ENCODE results near the gene RPIA. TPM values are rescaled to one million over a fixed set of nuclear protein-coding genes. Genes with fewer than 3 reads are reported as not detected.

RPIA gene
- polyA plus RNA-seq, 1 experiment, result 6.4 TPM

DNA sequence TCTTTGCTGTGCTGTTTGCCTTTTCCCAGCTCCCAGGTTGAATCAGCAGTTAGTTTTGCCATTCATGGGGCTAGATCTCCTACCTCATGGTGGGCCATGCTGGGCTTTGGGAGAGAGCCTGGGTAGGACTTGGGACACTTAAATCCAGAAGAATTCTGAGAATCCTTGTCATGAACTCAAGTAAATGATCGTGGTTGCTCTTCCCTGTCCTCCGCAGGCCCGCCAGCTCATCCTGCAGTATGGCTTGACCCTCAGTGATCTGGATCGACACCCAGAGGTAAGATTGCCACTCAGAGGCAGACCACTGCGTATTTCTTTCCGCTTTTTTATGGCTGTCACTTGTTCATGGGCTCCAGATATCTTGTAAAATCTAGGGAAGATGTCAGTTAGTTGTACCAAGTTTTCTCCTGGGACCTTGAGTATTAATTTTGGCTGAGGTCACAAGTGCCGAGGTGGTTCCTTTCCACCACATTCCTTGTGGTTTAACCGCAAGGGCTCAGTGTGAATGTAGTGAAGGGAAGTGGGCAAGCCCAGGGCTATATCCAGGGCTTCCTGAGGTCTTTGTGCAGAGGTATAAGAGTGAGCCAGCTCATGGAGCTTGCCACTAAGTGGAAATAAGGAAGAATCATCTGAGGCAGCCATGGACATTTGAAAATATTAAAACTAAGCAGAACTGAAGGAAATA, 37.7 kb downstream of the RPIA start:
- CTCF ChIA-PET, result interaction anchor here (0.6 to 5.1 kb wide), 4 partner anchors 10 to 39 kb away, joined by 3 to 28 read pairs (median 3); no protein-coding TSS in a partner anchor
- peak; percentile 6 for DNase-seq (ENCODE audit: low read depth)
- POLR2A ChIA-PET, result no interaction called here

DNA sequence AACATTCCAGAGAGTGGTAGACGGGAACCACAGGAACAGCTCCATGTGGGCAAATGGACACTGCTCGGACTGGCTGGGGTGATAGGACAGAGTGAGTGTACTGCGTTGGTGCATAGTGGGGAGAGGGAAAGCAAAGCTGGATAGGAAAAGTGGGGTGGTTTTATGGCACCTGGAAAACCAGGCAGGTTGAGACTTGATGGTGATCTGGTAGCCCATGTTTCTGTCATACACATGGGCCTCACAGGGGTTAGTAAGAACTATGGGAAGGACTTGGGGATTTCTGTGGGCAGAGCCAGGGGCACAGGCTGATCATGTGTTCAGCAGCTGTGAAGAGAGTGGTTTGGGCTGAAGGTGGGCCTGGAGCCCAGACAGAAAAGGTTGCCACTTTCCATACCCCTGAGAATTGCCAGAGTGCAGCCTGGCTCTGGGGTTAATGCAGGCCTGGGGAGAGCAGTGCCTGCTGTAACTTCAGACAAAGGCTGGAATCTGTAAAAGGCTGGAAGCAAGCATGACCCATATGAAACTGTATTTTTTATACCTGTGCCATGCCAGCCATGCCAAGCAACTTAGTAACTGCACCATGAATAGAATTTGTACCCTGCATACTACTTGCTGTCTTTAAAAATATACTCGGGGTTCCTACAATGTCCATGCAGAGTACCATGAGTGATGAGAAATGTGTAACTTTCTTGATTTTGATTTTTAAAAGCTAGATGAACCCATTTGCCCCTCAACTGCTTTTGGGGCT, 41.9 kb downstream of the RPIA start:
- Histone ChIP-seq H3K27me3 (ENCODE audit: control insufficient read depth, insufficient read depth, low read length) (no peaks in the 10 kb centered on the region), H3K36me3 (ENCODE audit: control insufficient read depth, insufficient read depth, low read length) (peaks cover 1% of the 10 kb centered on the region; the same call in 1 of the 2 replicates), H3K4me3 (ENCODE audit: low read depth, low read length) (no peak overlapping the region)
- no peak for DNase-seq (ENCODE audit: low read depth)
- CTCF ChIA-PET, result interaction anchor here (0.6 to 0.7 kb wide), 2 partner anchors 8 to 31 kb away, joined by 3 to 5 read pairs; no protein-coding TSS in a partner anchor
- TF ChIP-seq, protein P1, sequence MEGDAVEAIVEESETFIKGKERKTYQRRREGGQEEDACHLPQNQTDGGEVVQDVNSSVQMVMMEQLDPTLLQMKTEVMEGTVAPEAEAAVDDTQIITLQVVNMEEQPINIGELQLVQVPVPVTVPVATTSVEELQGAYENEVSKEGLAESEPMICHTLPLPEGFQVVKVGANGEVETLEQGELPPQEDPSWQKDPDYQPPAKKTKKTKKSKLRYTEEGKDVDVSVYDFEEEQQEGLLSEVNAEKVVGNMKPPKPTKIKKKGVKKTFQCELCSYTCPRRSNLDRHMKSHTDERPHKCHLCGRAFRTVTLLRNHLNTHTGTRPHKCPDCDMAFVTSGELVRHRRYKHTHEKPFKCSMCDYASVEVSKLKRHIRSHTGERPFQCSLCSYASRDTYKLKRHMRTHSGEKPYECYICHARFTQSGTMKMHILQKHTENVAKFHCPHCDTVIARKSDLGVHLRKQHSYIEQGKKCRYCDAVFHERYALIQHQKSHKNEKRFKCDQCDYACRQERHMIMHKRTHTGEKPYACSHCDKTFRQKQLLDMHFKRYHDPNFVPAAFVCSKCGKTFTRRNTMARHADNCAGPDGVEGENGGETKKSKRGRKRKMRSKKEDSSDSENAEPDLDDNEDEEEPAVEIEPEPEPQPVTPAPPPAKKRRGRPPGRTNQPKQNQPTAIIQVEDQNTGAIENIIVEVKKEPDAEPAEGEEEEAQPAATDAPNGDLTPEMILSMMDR (IDR thresholded peaks at IDR 0.05; ENCODE audit: insufficient read depth, low read depth, low read length), result no peak
- POLR2A ChIA-PET, result no interaction called here

More for the DNA sequence above, 37.7 kb downstream of the RPIA start:
- no peak overlapping the region for H3K4me3 ChIP-seq (ENCODE audit: low read depth, low read length)
- TF ChIP-seq, protein P1 (IDR thresholded peaks at IDR 0.05; ENCODE audit: insufficient read depth, low read depth, low read length), result no peak
- H3K36me3 ChIP-seq (ENCODE audit: control insufficient read depth, insufficient read depth, low read length), result no peaks in the 10 kb centered on the region
- H3K27me3 ChIP-seq (ENCODE audit: control insufficient read depth, insufficient read depth, low read length), result no peaks in the 10 kb centered on the region

DNA sequence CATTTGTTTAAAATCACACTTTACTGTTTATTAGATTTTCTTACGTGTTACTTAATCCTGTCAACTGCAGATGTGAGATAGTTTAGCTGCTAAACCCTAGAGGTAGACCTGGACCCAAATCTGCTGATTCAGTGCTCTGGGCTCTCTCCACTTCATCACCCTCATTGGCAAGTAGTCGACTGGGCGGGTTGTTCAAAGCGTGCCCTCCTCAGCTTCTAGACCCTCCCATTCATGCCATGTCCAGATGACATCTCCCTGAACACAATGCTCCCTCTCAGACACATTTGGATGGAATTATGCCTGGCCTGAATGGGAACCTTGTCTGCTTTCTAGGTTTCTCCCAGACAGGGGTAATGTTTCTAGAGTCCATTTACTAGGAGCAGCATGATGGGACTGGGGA, 43.7 kb downstream of the RPIA start:
- Histone ChIP-seq H3K36me3 (ENCODE audit: control insufficient read depth, insufficient read depth, low read length) (peaks cover 1% of the 10 kb centered on the region; the same call in 1 of the 2 replicates), H3K27me3 (ENCODE audit: control insufficient read depth, insufficient read depth, low read length) (no peaks in the 10 kb centered on the region), H3K4me3 (ENCODE audit: low read depth, low read length) (no peak overlapping the region)
- POLR2A ChIA-PET, result no interaction called here
- CTCF ChIA-PET, result interaction anchor here (1.2 kb wide), 1 partner anchor 12 kb away, joined by 3 read pairs; no protein-coding TSS in a partner anchor
- TF ChIP-seq, protein P1 (IDR thresholded peaks at IDR 0.05; ENCODE audit: insufficient read depth, low read depth, low read length), result no peak
- no peak for DNase-seq (ENCODE audit: low read depth)

DNA sequence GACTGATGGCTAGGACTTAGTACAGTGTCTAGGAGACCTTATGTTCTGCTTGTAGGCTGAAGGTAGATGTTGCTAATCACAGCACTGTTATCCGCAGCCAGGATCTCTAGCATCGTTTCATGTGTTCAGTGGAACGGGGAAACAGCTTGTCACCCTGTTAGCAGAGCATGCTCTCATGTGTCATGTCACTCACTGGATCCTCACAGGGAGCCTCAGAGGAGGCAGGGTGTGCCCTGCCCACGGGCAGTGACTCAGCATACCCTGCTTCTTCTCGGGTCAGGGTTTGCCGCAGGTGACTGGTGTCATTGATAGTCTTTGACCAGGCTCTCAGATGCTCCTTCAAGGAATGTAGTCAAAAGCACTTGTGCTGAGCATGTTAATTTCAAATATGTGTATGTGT, 44.4 kb downstream of the RPIA start:
- Histone ChIP-seq H3K36me3 (ENCODE audit: control insufficient read depth, insufficient read depth, low read length) (peaks cover 1% of the 10 kb centered on the region; the same call in 1 of the 2 replicates), H3K4me3 (ENCODE audit: low read depth, low read length) (no peak overlapping the region), H3K27me3 (ENCODE audit: control insufficient read depth, insufficient read depth, low read length) (no peaks in the 10 kb centered on the region)
- TF ChIP-seq, protein P1 (IDR thresholded peaks at IDR 0.05; ENCODE audit: insufficient read depth, low read depth, low read length), result no peak
- ChIA-PET CTCF (interaction anchor here (1.0 to 1.2 kb wide), 2 partner anchors 11 kb away, joined by 3 read pairs; no protein-coding TSS in a partner anchor), POLR2A (no interaction called here)
- DNase-seq (ENCODE audit: low read depth), result no peak

DNA sequence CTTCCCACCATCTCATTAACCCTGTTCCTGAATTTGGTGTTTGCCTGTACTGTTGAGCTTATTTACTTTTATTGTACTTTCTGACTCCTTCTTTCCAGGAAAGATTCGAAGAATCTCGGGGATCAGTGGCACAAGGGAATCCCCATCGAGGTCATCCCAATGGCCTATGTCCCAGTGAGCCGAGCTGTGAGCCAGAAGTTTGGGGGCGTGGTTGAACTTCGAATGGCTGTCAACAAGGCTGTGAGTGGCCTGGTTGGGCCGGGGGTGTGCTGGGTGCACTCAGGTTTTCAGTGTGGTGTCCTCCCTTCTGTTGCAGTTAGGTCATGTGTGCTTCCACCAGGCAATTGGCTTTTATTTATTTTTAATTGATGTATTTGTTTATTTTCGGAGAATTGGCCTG, 45.0 kb downstream of the RPIA start:
- DNase-seq (ENCODE audit: low read depth), result no peak
- Histone ChIP-seq H3K4me3 (ENCODE audit: low read depth, low read length) (no peak overlapping the region), H3K36me3 (ENCODE audit: control insufficient read depth, insufficient read depth, low read length) (peaks cover 3% of the 10 kb centered on the region), H3K27me3 (ENCODE audit: control insufficient read depth, insufficient read depth, low read length) (no peaks in the 10 kb centered on the region)
- ChIA-PET POLR2A (no interaction called here), CTCF (interaction anchor here (1.0 kb wide), 1 partner anchor 11 kb away, joined by 3 read pairs; no protein-coding TSS in a partner anchor)
- TF ChIP-seq, protein P1 (IDR thresholded peaks at IDR 0.05; ENCODE audit: insufficient read depth, low read depth, low read length), result no peak

Data from BJ (cell line).